IMR-90 (cell line): ENCODE data around the gene STEAP3. TPM values are rescaled to one million over a fixed set of nuclear protein-coding genes. Genes with fewer than 3 reads are reported as not detected.
A peak's percentile ranks its signal among the peaks of the same experiment; 100 is the strongest.

Source experiments
- ATAC-seq: fragments of 200-7000 bp; cut with Tn5 transposase; 2 replicates; pipeline ENCODE4 v1.9.1; 2020; ENCODE audit warnings: low read depth, mild to moderate bottlenecking, moderate library complexity
- BruUV-seq: library from RNA; stranded (reverse); fragments of 400-500 nt; replicated peaks from 2 replicates; lab custom pipeline; 2021; lab: Mats Ljungman, UMichigan
- CTCF ChIA-PET: fragments of 300-600 bp; formaldehyde crosslinking; extraction: SDS; loops from one replicate; lab custom pipeline; 2021; ENCODE audit warnings: antibody characterized with exemption; lab: Yijun Ruan, JAX
- POLR2A ChIA-PET: fragments of 300-600 bp; sonication (Branson Sonifier 250); formaldehyde crosslinking; loops from one replicate; lab custom pipeline; 2022; ENCODE audit warnings: antibody characterized with exemption; ENCODE audit not compliant: unreplicated experiment; lab: Charles Lee
- DNase-seq: peaks from one replicate; pipeline ENCODE4 v3.0.0; 2013
- H2AFZ ChIP-seq: replicated peaks from 2 replicates; pipeline ENCODE3; 2013; ENCODE audit warnings: low read length, mild to moderate bottlenecking; ENCODE audit not compliant: poor library complexity
- H2AK5ac ChIP-seq: 2 replicates; pipeline ENCODE4 v1.6.1; 2013; ENCODE audit warnings: low read depth, low read length, inconsistent platforms
- H2AK9ac ChIP-seq: replicated peaks from 2 replicates; pipeline ENCODE3; 2013; ENCODE audit warnings: mild to moderate bottlenecking, low read depth, low read length, moderate library complexity; ENCODE audit not compliant: poor library complexity
- H2BK120ac ChIP-seq: 2 replicates; pipeline ENCODE4 v1.6.1; 2013; ENCODE audit warnings: low read depth, low read length, inconsistent platforms
- H2BK15ac ChIP-seq: 3 replicates; pipeline ENCODE4 v1.6.1; 2013; ENCODE audit warnings: low read depth, low read length, inconsistent platforms
- H2BK20ac ChIP-seq: 2 replicates; pipeline ENCODE4 v1.6.1; 2013; ENCODE audit warnings: low read depth, mild to moderate bottlenecking, inconsistent platforms, low read length, moderate library complexity
- H2BK5ac ChIP-seq: 2 replicates; pipeline ENCODE4 v1.6.1; 2013; ENCODE audit warnings: mild to moderate bottlenecking, low read depth, low read length, inconsistent platforms; ENCODE audit not compliant: poor library complexity, severe bottlenecking
- H3K14ac ChIP-seq: replicated peaks from 2 replicates; pipeline ENCODE4 v1.6.1; 2013; ENCODE audit warnings: low read depth, low read length, inconsistent platforms
- H3K18ac ChIP-seq: 2 replicates; pipeline ENCODE4 v1.6.1; 2013; ENCODE audit warnings: low read depth, low read length, control low read depth
- H3K23ac ChIP-seq: 2 replicates; pipeline ENCODE4 v1.6.1; 2013; ENCODE audit warnings: low read depth, low read length, inconsistent platforms
- H3K27ac ChIP-seq: 2 replicates; pipeline ENCODE4 v1.5.1; 2013; ENCODE audit warnings: mild to moderate bottlenecking, control low read depth, low read length; ENCODE audit not compliant: insufficient read depth
- H3K27me3 ChIP-seq: 2 replicates; pipeline ENCODE4 v1.6.1; 2013; ENCODE audit warnings: low read length; ENCODE audit not compliant: control insufficient read depth, insufficient read depth
- H3K36me3 ChIP-seq: 2 replicates; pipeline ENCODE4 v1.6.1; 2013; ENCODE audit warnings: low read length, mixed read lengths; ENCODE audit not compliant: control insufficient read depth, insufficient read depth
- H3K4ac ChIP-seq: 2 replicates; pipeline ENCODE4 v1.6.1; 2013; ENCODE audit warnings: low read depth, low read length, inconsistent platforms
- H3K4me1 ChIP-seq: 2 replicates; pipeline ENCODE4 v1.6.1; 2013; ENCODE audit warnings: low read length, mixed read lengths; ENCODE audit not compliant: control insufficient read depth, insufficient read depth
- H3K4me2 ChIP-seq: 2 replicates; pipeline ENCODE4 v1.6.1; 2013; ENCODE audit warnings: low read depth, mild to moderate bottlenecking, control low read depth, low read length, moderate library complexity
- H3K4me3 ChIP-seq: 2 replicates; pipeline ENCODE4 v1.5.1; 2013; ENCODE audit warnings: low read depth, mild to moderate bottlenecking, control low read depth, low read length, moderate library complexity; ENCODE audit not compliant: insufficient read depth
- H3K56ac ChIP-seq: 2 replicates; pipeline ENCODE4 v1.6.1; 2013; ENCODE audit warnings: low read length, inconsistent platforms; ENCODE audit not compliant: insufficient read depth; ENCODE audit errors: extremely low read depth
- H3K79me1 ChIP-seq, 2 experiments: 2 replicates each; pipeline ENCODE4 v1.6.1; 2013; ENCODE audit warnings: low read length in 2 of 2, inconsistent platforms in 1 of 2, low read depth in 1 of 2
- H3K9ac ChIP-seq: 2 replicates; pipeline ENCODE4 v1.6.1; 2013; ENCODE audit warnings: low read depth, low read length, control low read depth
- H3K9me1 ChIP-seq: 2 replicates; pipeline ENCODE4 v1.6.1; 2013; ENCODE audit warnings: low read length, inconsistent platforms; ENCODE audit not compliant: insufficient read depth
- H3K9me3 ChIP-seq: 2 replicates; pipeline ENCODE4 v1.6.1; 2013; ENCODE audit warnings: low read length; ENCODE audit not compliant: control insufficient read depth, insufficient read depth
- H4K20me1 ChIP-seq: 2 replicates; pipeline ENCODE4 v1.6.1; 2013; ENCODE audit warnings: low read length, inconsistent platforms; ENCODE audit not compliant: insufficient read depth
- H4K5ac ChIP-seq: 2 replicates; pipeline ENCODE4 v1.6.1; 2013; ENCODE audit warnings: mild to moderate bottlenecking, low read depth, low read length, control low read depth
- H4K8ac ChIP-seq, 2 experiments: 2 replicates each; pipeline ENCODE4 v1.6.1; 2013; ENCODE audit warnings: low read depth in 2 of 2, low read length in 2 of 2, control low read depth in 1 of 2, inconsistent platforms in 1 of 2
- H4K91ac ChIP-seq: 2 replicates; pipeline ENCODE4 v1.6.1; 2013; ENCODE audit warnings: low read depth, low read length, inconsistent platforms; ENCODE audit not compliant: insufficient read depth
- CEBPB ChIP-seq: IDR thresholded peaks from 2 replicates; pipeline ENCODE4 v1.6.1; 2012; ENCODE audit warnings: low read depth, low read length, improper control_type of control experiment
- CHD1 ChIP-seq: IDR thresholded peaks from 2 replicates; pipeline ENCODE4 v1.6.1; 2012; ENCODE audit warnings: low read depth, low read length, improper control_type of control experiment
- FOS ChIP-seq: fragments of 150-350 bp; IDR thresholded peaks from 2 replicates; pipeline ENCODE4 v1.6.1; 2016; ENCODE audit warnings: low read depth, low read length
- MAZ ChIP-seq: IDR thresholded peaks from 2 replicates; pipeline ENCODE4 v1.6.1; 2012; ENCODE audit warnings: low read depth, mild to moderate bottlenecking, low read length, improper control_type of control experiment, moderate library complexity, borderline replicate concordance
- POLR2A ChIP-seq: IDR thresholded peaks from 2 replicates; pipeline ENCODE4 v1.6.1; 2012; ENCODE audit warnings: mild to moderate bottlenecking, low read depth, low read length
- WGBS, 2 experiments: methylation state at CpG; one replicate each; pipeline versions ENCODE4 v1.1.5 to v1.1.7; 2013; ENCODE audit warnings: missing lambda C conversion rate in 2 of 2; ENCODE audit not compliant: insufficient read length in 1 of 2; ENCODE audit errors: extremely low coverage in 2 of 2; 5-methylcytosine and 5-hydroxymethylcytosine counted together
- dilution Hi-C: fragments of 300-500 bp; cut with HindIII; formaldehyde crosslinking; loops from one replicate; pipeline ENCODE4 v1.14.3; 2018; ENCODE audit warnings: low sequenced_read_pairs; ENCODE audit not compliant: unreplicated experiment
- in situ Hi-C: fragments of 300-500 bp; cut with MboI; formaldehyde crosslinking; loops from 3 replicates; pipeline ENCODE4 v1.14.3; 2019; ENCODE audit warnings: low sequenced_read_pairs, inconsistent platforms, mixed read lengths
- intact Hi-C: fragments of 100-400 bp; cut with micrococcal nuclease; formaldehyde crosslinking; loops from 2 replicates; pipeline ENCODE4 v1.10.0; 2022
- polyA plus RNA-seq, 3 experiments: library from polyadenylated mRNA; depleted of rRNA; stranded (reverse); fragments of >200 nt; gene quantifications; 2 replicates each; pipeline ENCODE4 v1.2.3, GENCODE V29; 2012; ENCODE audit warnings: low replicate concordance in 1 of 3
- total RNA-seq: library from RNA; depleted of rRNA; stranded (reverse); fragments of >200 nt; gene quantifications from 2 replicates; pipeline ENCODE4 v1.2.3, GENCODE V29; 2012
- TF ChIP-seq, protein P1 (sequence below): fragments of 150-350 bp; IDR thresholded peaks from 2 replicates; pipeline ENCODE4 v1.6.1; 2017; ENCODE audit warnings: mild to moderate bottlenecking, antibody characterized with exemption, low read length, low read depth
- TF ChIP-seq, protein P2 (sequence below): conservative IDR thresholded peaks from 2 replicates; pipeline ENCODE4 v1.5.1; 2012; ENCODE audit warnings: mild to moderate bottlenecking, low read depth, low read length, improper control_type of control experiment

The STEAP3 gene
- total and polyA plus RNA-seq, 2 of the 4 experiments (the other 2 are of a cell fraction), result 19.4 to 43.9 TPM

DNA sequence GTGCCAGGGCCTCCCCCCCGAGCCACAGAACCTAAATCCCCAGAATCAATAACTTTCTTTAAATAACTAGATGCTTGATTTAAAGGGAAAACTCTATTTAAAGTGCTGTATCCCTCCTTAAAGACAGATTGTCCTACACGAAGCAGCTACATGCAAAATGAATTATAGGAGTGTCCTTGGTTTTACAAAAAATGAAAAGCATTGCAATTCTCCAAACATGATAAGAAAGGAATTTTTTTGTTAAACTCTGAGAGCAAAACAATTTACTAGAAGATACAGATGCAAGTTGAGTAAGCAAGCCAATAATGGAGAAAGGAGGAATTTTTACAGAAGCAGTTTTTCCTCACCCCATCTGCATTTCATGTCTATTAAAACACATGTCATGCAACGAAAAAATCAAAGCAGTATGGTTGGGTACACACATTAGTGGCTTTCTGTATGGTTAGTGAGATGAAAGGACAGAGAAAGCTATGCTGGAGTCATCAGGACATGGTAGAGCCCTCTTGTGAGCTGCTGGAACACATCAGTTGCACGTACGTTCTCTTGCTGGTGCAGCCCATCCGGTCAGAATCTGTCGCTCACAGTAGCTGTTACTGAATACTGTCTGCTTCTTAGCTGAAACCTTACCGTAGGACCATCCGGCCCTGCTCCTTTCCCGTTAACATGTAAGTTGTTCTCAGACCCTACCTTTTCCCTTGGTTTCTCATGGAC is 25.9 kb upstream of the STEAP3 start:
- H2AK5ac ChIP-seq, result no peak overlapping the region
- WGBS, 2 experiments, result 17% methylated on average over 5 of the region's 10 CpGs; no CpG with 5 or more reads in 1 of the 2 experiments
- no peak overlapping the region; the same call in 2 of the 3 replicates for H2BK15ac ChIP-seq
- peaks cover 18% of the 10 kb centered on the region for H3K4me1 ChIP-seq
- peak overlapping the region; percentile 16; the same call in 1 of the 2 replicates for H3K56ac ChIP-seq
- intact Hi-C loops (no loop called here), in situ Hi-C loops (no loop called here), dilution Hi-C loops (no loop called here)
- H3K79me1 ChIP-seq, result no peaks in the 10 kb centered on the region
- H2BK120ac ChIP-seq, result peak overlapping the region; percentile 59; the same call in 1 of the 2 replicates
- H3K4me3 ChIP-seq, result no peak overlapping the region
- H3K36me3 ChIP-seq, result no peaks in the 10 kb centered on the region
- H2BK20ac ChIP-seq, result peak overlapping the region; percentile 80; the same call in 1 of the 2 replicates
- no peak overlapping the region; the same call in 1 of the 2 replicates for H3K14ac ChIP-seq
- peak; percentile 55 for ATAC-seq
- H3K9me1 ChIP-seq, result no peaks in the 10 kb centered on the region
- POLR2A ChIA-PET, result interaction anchor here (0.9 kb wide), 1 partner anchor 11 kb away, joined by 4 read pairs; no protein-coding TSS in a partner anchor
- peak overlapping the region in 1 of 2 experiments; percentile 23; a peak in 3 of 4 replicates for H4K8ac ChIP-seq
- no peaks in the 10 kb centered on the region for H4K20me1 ChIP-seq
- no peak overlapping the region for H2AFZ ChIP-seq
- peak overlapping the region; percentile 68; the same call in 1 of the 2 replicates for H3K4ac ChIP-seq
- H3K27me3 ChIP-seq, result peaks cover 21% of the 10 kb centered on the region
- TF ChIP-seq, protein P1, sequence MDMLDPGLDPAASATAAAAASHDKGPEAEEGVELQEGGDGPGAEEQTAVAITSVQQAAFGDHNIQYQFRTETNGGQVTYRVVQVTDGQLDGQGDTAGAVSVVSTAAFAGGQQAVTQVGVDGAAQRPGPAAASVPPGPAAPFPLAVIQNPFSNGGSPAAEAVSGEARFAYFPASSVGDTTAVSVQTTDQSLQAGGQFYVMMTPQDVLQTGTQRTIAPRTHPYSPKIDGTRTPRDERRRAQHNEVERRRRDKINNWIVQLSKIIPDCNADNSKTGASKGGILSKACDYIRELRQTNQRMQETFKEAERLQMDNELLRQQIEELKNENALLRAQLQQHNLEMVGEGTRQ, result no peak
- no peak for TF ChIP-seq POLR2A
- TF ChIP-seq FOS, result no peak
- no peak for TF ChIP-seq CEBPB
- no peak for TF ChIP-seq MAZ
- TF ChIP-seq, protein P2, sequence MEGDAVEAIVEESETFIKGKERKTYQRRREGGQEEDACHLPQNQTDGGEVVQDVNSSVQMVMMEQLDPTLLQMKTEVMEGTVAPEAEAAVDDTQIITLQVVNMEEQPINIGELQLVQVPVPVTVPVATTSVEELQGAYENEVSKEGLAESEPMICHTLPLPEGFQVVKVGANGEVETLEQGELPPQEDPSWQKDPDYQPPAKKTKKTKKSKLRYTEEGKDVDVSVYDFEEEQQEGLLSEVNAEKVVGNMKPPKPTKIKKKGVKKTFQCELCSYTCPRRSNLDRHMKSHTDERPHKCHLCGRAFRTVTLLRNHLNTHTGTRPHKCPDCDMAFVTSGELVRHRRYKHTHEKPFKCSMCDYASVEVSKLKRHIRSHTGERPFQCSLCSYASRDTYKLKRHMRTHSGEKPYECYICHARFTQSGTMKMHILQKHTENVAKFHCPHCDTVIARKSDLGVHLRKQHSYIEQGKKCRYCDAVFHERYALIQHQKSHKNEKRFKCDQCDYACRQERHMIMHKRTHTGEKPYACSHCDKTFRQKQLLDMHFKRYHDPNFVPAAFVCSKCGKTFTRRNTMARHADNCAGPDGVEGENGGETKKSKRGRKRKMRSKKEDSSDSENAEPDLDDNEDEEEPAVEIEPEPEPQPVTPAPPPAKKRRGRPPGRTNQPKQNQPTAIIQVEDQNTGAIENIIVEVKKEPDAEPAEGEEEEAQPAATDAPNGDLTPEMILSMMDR, result no peak
- TF ChIP-seq CHD1, result no peak
- peak; percentile 22 for DNase-seq
- CTCF ChIA-PET, result interaction anchor here (0.6 to 1.5 kb wide), 4 partner anchors 22 to 101 kb away, joined by 3 to 5 read pairs (median 3); no protein-coding TSS in a partner anchor
- no peaks in the 10 kb centered on the region for H3K9me3 ChIP-seq
- H2BK5ac ChIP-seq, result peak overlapping the region; percentile 14
- H4K5ac ChIP-seq, result peak overlapping the region; percentile 14; the same call in 1 of the 2 replicates
- 0 out of 2 replicates have a peak overlapping the region, but pooled peaks have one; percentile 82 for H3K23ac ChIP-seq
- peak overlapping the region; percentile 68 for H3K18ac ChIP-seq
- H3K4me2 ChIP-seq, result peak overlapping the region; percentile 67
- no TSS peak for BruUV-seq
- H2AK9ac ChIP-seq, result no peak overlapping the region
- H3K9ac ChIP-seq, result peak overlapping the region; percentile 4; the same call in 1 of the 2 replicates
- peak overlapping the region; percentile 84; the same call in 1 of the 2 replicates for H3K27ac ChIP-seq
- H4K91ac ChIP-seq, result peak overlapping the region; percentile 74
